IPS-15b (cell line): Measurements from ENCODE around the gene GSTCD.

ENCODE experiments used
- H3K27me3 ChIP-seq: one replicate; pipeline ENCODE4 v1.6.1; 2013; ENCODE audit warnings: low read length; ENCODE audit not compliant: control insufficient read depth, insufficient read depth
- H3K36me3 ChIP-seq: one replicate; pipeline ENCODE4 v1.6.1; 2013; ENCODE audit warnings: low read length; ENCODE audit not compliant: control insufficient read depth, insufficient read depth
- H3K4me1 ChIP-seq: one replicate; pipeline ENCODE4 v1.6.1; 2013; ENCODE audit warnings: mild to moderate bottlenecking, low read length; ENCODE audit not compliant: control insufficient read depth, insufficient read depth
- H3K4me3 ChIP-seq: one replicate; pipeline ENCODE4 v1.5.1; 2013; ENCODE audit warnings: low read depth, low read length
- H3K9ac ChIP-seq: one replicate; pipeline ENCODE4 v1.6.1; 2013; ENCODE audit warnings: low read depth, mild to moderate bottlenecking, low read length
- H3K9me3 ChIP-seq: one replicate; pipeline ENCODE4 v1.6.1; 2013; ENCODE audit warnings: mild to moderate bottlenecking, low read length; ENCODE audit not compliant: control insufficient read depth, insufficient read depth

The GSTCD gene

GRCh38 chr4:105896461-105896942, 187.9 kb downstream of the GSTCD start:
- H3K9me3 ChIP-seq, result no peaks in the 10 kb centered on the region
- H3K4me3 ChIP-seq, result peak overlapping the region; percentile 75
- no peak overlapping the region for H3K9ac ChIP-seq
- peaks cover 76% of the 10 kb centered on the region for H3K27me3 ChIP-seq
- no peaks in the 10 kb centered on the region for H3K36me3 ChIP-seq
- peaks cover 11% of the 10 kb centered on the region for H3K4me1 ChIP-seq
